ENCODE measurements around the gene FBXL16. TPM values are rescaled to one million over a fixed set of nuclear protein-coding genes. Genes with fewer than 3 reads are reported as not detected.

The FBXL16 gene
- polyA plus RNA-seq, 1 donor, result 3.8 TPM

DNA sequence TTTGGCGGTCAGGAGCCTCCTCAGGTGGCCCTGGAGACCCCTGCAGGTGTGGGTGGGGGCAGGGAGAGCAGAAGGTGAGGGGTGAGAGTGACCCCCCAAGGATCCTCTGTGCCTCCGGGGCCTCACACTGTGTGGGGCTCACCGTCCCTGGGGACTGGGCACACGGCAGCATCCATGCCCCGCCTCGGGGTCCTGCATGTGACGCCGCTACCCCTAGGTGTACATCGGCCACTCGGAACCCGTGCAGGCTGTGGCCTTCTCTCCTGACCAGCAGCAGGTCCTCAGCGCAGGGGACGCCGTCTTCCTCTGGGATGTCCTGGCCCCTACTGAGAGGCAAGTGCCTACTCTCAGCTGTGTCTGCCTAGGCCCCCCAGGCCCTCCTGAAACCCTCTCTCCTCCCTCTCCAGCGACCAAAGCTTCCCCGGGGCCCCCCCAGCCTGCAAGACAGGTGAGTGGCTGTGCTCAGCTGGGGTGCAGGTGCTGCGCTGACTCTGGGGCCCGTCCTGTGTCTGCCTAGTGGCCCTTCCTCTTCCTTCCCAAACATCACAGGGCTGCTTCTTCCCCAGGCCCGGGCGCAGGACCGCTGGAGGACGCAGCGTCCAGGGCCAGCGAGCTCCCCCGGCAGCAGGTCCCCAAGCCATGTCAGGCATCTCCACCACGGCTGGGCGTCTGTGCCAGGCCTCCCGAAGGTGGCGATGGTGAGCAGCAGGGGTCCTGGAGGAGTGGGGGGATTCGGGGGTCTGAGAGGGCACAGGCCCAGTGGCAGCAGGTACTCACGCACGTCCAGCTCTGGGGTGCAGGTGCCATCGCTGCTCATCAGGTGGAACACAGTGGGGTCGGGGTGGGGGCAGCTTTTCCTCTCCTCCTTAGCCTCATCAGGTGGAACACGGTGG lies 46.7 kb downstream of the FBXL16 start:
- WGBS (ENCODE audit: insufficient coverage, low lambda C conversion rate), result no CpG with 5 or more reads among the region's 35 CpGs
- Histone ChIP-seq H3K9me3 (ENCODE audit: control insufficient read depth, low read depth, low read length) (peaks cover 4% of the 10 kb centered on the region), H3K4me1 (ENCODE audit: control insufficient read depth, insufficient read depth, low read length) (peaks cover 8% of the 10 kb centered on the region), H3K27ac (ENCODE audit: low read length) (no peak overlapping the region), H3K27me3 (ENCODE audit: control insufficient read depth, insufficient read depth, low read length) (no peaks in the 10 kb centered on the region), H3K4me3 (ENCODE audit: low read length) (no peak overlapping the region), H3K36me3 (ENCODE audit: control insufficient read depth, insufficient read depth, low read length) (peaks cover 31% of the 10 kb centered on the region)
- no peak for DNase-seq

DNA sequence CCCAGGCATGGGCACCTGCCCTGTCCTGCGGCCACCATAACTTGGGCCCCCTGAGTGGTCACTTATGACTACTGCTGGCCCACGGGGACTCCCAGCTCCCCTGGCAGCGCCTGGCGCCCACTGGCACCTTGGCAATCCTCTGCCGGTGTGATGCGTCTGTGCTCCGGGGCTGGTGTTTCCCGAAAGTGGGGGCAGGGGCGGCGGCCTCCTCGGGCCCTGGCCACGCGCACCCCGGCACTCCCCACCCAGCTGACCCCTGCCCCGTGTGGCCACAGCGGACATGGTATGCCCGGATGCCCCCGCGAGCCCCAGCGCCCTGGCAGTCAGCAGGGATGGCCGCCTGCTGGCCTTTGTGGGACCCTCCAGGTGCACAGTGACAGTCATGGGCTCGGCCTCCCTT lies 48.1 kb downstream of the FBXL16 start:
- no peak overlapping the region for H3K27ac ChIP-seq (ENCODE audit: low read length)
- peaks cover 34% of the 10 kb centered on the region for H3K36me3 ChIP-seq (ENCODE audit: control insufficient read depth, insufficient read depth, low read length)
- peaks cover 8% of the 10 kb centered on the region for H3K4me1 ChIP-seq (ENCODE audit: control insufficient read depth, insufficient read depth, low read length)
- DNase-seq, result no peak
- H3K9me3 ChIP-seq (ENCODE audit: control insufficient read depth, low read depth, low read length), result peaks cover under 1% of the 10 kb centered on the region
- WGBS (ENCODE audit: insufficient coverage, low lambda C conversion rate), result no CpG with 5 or more reads among the region's 22 CpGs
- no peak overlapping the region for H3K4me3 ChIP-seq (ENCODE audit: low read length)
- H3K27me3 ChIP-seq (ENCODE audit: control insufficient read depth, insufficient read depth, low read length), result no peaks in the 10 kb centered on the region

DNA sequence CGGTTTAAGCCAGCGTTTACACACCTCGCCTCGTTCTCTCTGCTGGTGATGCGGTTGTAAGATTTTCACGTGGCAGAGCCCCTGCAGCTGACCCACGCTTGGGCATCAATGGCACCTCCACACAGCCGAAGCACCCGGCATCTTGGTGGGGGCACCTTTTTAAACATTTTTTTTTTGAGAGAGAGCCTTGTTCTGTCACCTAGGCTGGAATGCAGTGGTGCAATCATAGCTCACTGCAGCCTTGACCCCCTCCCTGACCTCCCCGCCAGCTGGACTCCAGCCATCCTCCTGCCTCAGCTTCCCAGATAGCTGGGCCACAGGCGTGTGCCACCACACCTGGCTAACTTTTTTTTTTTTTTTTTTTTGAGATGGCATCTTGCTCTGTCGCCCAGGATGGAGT lies 51.6 kb downstream of the FBXL16 start:
- WGBS (ENCODE audit: insufficient coverage, low lambda C conversion rate), result no CpG with 5 or more reads among the region's 12 CpGs
- Histone ChIP-seq H3K4me1 (ENCODE audit: control insufficient read depth, insufficient read depth, low read length) (peaks cover 6% of the 10 kb centered on the region), H3K27ac (ENCODE audit: low read length) (no peak overlapping the region), H3K27me3 (ENCODE audit: control insufficient read depth, insufficient read depth, low read length) (no peaks in the 10 kb centered on the region), H3K9me3 (ENCODE audit: control insufficient read depth, low read depth, low read length) (no peaks in the 10 kb centered on the region), H3K4me3 (ENCODE audit: low read length) (no peak overlapping the region), H3K36me3 (ENCODE audit: control insufficient read depth, insufficient read depth, low read length) (peaks cover 33% of the 10 kb centered on the region)
- no peak for DNase-seq

DNA sequence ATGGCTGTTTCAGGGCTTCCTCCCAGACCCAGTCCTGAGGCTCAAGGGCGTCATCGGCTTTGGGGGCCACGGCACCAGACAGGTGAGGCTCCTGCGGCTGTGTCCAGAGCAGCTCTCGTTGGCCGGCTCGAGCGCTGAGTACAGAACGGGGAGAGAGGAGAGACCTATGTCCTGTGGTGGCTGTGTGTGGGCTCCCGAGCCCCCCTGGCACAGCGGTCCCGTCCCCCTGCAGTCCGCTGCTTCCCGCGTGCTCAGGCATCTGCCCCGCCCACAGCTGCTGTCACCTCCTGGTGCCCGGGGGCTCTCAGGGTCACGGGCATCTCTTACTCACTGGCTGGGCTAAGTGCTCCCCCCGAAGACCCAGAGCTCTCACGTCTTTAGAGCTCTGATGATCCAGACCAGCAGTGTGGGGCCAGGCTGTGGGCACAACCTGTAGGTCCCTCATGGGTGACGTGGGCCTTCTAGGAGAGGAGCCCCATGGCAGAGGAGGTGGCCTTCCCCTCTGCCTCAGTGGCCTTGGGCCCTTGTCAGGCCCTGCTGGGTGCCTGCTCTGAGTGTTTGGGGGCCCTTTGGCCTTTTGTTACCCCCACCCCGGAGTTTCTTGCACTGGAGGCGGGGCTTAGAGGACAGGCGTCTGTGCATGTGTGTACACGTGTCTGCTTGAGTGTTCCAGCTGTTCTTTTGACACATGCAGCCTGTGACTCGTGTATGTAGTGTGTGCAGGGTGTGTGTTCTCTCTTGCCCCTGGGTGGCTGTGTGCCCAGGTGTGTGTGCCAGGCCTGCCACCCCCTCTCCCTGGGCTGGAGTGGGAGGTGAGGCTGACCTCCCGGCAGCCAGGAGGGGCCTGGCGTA lies 52.9 kb downstream of the FBXL16 start:
- Histone ChIP-seq H3K27ac (ENCODE audit: low read length) (no peak overlapping the region), H3K4me3 (ENCODE audit: low read length) (no peak overlapping the region), H3K4me1 (ENCODE audit: control insufficient read depth, insufficient read depth, low read length) (peaks cover 18% of the 10 kb centered on the region), H3K27me3 (ENCODE audit: control insufficient read depth, insufficient read depth, low read length) (no peaks in the 10 kb centered on the region), H3K9me3 (ENCODE audit: control insufficient read depth, low read depth, low read length) (peaks cover 5% of the 10 kb centered on the region), H3K36me3 (ENCODE audit: control insufficient read depth, insufficient read depth, low read length) (peaks cover 29% of the 10 kb centered on the region)
- no peak for DNase-seq
- no CpG with 5 or more reads among the region's 28 CpGs for WGBS (ENCODE audit: insufficient coverage, low lambda C conversion rate)

DNA sequence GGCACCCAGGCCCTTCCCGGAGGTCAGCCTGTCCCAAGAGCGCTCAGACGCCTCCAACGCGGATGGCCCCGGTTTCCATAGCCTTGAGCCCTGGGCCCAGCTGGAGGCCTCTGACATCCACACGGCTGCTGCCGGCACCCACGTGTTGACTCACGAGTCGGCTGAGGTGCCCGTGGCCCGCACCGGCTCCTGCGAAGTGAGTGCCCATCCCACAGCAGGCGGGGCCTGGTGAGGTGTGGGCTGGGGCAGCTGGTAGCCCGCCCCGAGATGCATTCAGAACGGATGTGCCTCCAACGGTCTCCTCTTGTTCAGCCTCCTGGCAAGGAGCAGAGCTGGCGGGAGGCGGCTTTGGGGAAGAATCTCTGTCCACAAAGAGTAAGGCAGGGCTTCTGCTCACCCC lies 53.8 kb downstream of the FBXL16 start:
- WGBS (ENCODE audit: insufficient coverage, low lambda C conversion rate), result no CpG with 5 or more reads among the region's 22 CpGs
- H3K9me3 ChIP-seq (ENCODE audit: control insufficient read depth, low read depth, low read length), result peaks cover 5% of the 10 kb centered on the region
- H3K4me3 ChIP-seq (ENCODE audit: low read length), result no peak overlapping the region

DNA sequence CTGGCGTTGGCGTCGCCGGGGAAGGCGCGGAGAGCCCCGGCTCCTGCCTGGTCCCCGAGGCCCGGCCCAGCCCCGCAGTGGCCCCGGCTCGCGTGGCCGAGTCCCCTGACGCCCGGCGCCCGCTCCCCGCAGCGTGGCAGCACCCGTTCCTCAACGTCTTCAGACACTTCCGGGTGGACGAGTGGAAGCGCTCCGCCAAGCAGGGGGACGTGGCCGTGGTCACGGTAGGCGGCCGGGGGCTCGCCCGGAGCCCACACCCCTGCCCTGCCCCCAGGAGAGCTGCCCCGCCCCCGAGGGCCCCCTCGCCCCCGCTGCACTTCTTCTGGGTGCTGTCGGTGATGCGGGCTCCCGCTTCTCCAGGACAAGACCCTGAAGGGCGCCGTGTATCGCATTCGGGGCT lies 56.0 kb downstream of the FBXL16 start:
- H3K4me1 ChIP-seq (ENCODE audit: control insufficient read depth, insufficient read depth, low read length), result peaks cover 46% of the 10 kb centered on the region
- H3K36me3 ChIP-seq (ENCODE audit: control insufficient read depth, insufficient read depth, low read length), result peaks cover 30% of the 10 kb centered on the region
- no peaks in the 10 kb centered on the region for H3K27me3 ChIP-seq (ENCODE audit: control insufficient read depth, insufficient read depth, low read length)
- H3K27ac ChIP-seq (ENCODE audit: low read length), result no peak overlapping the region
- peak overlapping the region; percentile 65 for H3K4me3 ChIP-seq (ENCODE audit: low read length)
- DNase-seq, result no peak
- WGBS (ENCODE audit: insufficient coverage, low lambda C conversion rate), result no CpG with 5 or more reads among the region's 44 CpGs
- H3K9me3 ChIP-seq (ENCODE audit: control insufficient read depth, low read depth, low read length), result peaks cover 5% of the 10 kb centered on the region

More for the DNA sequence above, 53.8 kb downstream of the FBXL16 start:
- H3K27me3 ChIP-seq (ENCODE audit: control insufficient read depth, insufficient read depth, low read length), result no peaks in the 10 kb centered on the region
- peaks cover 31% of the 10 kb centered on the region for H3K36me3 ChIP-seq (ENCODE audit: control insufficient read depth, insufficient read depth, low read length)
- peaks cover 26% of the 10 kb centered on the region for H3K4me1 ChIP-seq (ENCODE audit: control insufficient read depth, insufficient read depth, low read length)
- H3K27ac ChIP-seq (ENCODE audit: low read length), result no peak overlapping the region
- DNase-seq, result no peak

DNA sequence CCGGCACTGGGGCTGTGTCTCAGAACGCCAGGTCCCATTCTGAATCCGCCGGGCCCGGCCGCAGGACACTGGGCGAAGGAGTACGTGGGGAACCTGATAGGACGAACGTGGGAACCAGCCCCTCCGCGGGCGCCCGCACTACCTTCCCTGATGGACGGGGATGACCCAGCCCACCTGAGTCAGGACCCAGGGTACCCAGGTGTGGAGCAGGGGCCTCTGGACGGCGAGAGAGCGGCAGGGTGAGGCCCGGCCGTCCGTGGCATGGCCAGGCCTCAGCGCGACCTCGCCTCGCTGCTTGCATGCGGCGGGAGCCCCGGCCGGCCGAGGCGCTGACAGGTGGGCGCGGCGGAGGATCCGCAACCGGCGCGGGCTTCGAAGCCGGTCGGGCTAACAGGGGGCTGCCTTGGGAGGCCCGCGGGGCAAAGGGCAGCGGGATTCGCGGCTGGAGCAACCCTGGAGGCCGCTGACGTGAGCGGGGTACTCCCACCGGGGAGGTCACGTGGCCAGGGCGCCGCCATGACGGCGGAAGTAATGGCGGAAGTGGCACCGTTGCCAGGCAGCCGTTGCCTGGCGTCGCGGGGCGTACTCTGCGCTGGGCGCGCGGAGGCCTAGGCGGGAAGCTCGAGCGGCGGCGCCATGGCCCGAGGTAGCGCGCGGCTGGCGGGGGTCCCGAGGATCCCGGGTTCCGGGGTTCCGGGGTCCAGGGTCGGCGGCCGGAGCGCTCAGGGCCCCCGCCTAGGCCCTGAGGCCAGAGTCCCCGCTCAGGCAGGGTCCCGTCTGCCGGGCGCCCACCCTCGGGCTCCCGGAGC lies 56.6 kb downstream of the FBXL16 start, which contains the start of gene WDR90:
Gene WDR90, plus strand, starts transcription at position 585 of the 809 bp plus-strand sequence. Its CDS starts 52 bp downstream, at position 637.
- H3K27me3 ChIP-seq (ENCODE audit: control insufficient read depth, insufficient read depth, low read length), result no peaks in the 10 kb centered on the region
- H3K27ac ChIP-seq (ENCODE audit: low read length), result peak within 1 kb of the TSS; percentile 88
- peak within 1 kb of the TSS; percentile 65 for H3K4me3 ChIP-seq (ENCODE audit: low read length)
- H3K4me1 ChIP-seq (ENCODE audit: control insufficient read depth, insufficient read depth, low read length), result peaks cover 48% of the 10 kb centered on the region
- DNase-seq, result peak; percentile 95 to 97
- H3K36me3 ChIP-seq (ENCODE audit: control insufficient read depth, insufficient read depth, low read length), result peaks cover 31% of the 10 kb centered on the region
- WGBS (ENCODE audit: insufficient coverage, low lambda C conversion rate), result no CpG with 5 or more reads among the region's 91 CpGs
- H3K9me3 ChIP-seq (ENCODE audit: control insufficient read depth, low read depth, low read length), result peaks cover 5% of the 10 kb centered on the region

DNA sequence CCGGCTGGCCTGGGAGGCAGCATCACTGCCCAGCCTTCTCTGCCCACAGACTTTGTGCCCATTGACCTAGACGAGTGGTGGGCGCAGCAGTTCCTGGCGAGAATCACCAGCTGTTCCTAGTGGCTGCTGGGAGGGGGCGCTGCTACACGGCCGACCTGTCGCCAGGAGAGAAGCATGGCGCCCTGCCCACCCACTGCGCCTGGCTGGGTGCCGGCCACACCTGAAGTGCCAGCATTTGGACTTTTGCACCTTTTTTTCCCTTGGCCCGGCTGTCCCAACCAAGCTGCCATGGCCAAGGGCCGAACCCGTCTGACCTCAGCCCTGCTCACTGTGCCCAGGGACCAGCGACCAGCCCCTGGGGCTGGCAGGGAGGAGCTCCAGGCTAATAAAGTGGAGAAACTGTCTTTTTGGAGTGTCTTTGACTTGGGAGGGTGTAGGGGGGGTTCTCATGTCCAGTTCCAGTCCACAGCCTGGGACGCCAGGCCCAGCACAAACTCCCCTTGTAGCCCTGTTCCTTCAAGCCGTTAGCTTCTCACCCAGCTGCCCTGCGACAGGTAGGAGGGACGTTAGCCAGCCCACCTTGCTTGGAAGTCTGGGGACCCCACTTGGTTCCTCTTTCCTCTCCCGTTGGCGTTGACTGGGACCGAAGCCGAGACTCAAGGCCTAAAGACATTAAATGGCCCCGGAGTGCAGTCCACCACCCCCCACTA lies 57.4 kb downstream of the FBXL16 start:
- WGBS (ENCODE audit: insufficient coverage, low lambda C conversion rate), result no CpG with 5 or more reads among the region's 24 CpGs
- Histone ChIP-seq H3K4me3 (ENCODE audit: low read length) (peak overlapping the region; percentile 65), H3K36me3 (ENCODE audit: control insufficient read depth, insufficient read depth, low read length) (peaks cover 23% of the 10 kb centered on the region), H3K4me1 (ENCODE audit: control insufficient read depth, insufficient read depth, low read length) (peaks cover 51% of the 10 kb centered on the region), H3K27ac (ENCODE audit: low read length) (peak overlapping the region; percentile 88), H3K27me3 (ENCODE audit: control insufficient read depth, insufficient read depth, low read length) (no peaks in the 10 kb centered on the region), H3K9me3 (ENCODE audit: control insufficient read depth, low read depth, low read length) (peaks cover 5% of the 10 kb centered on the region)
- DNase-seq, result peak; percentile 42 to 48

DNA sequence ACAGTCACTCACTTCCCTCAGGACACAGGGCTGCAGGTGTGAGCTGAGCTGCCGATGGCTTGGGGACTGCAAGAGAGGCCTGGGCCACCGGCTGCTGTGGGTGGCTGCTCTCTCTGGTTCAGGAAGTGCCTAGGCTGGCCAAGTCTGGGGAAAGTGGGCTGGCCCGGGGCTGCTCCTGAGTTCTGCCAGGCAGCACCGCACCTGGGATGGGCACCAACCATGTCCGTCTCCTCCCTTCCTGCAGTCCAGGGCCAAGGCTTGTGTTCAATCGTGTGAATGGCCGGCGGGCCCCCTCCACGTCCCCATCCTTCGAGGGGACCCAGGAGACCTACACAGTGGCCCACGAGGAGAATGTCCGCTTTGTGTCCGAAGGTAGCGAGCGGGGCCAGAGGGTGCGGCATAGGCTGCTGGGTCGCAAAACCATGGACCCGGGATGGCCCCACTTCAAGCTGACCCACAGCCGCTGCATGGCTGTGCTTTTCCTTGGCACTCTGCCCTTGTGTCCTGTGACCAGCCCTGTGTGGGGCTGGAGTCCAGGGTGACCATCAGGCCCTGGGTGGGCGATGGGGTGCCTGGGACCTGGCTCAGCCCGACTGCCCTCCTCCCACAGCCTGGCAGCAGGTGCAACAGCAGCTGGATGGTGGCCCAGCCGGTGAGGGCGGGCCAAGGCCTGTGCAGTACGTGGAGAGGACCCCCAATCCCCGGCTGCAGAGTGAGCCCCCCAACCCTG lies 58.3 kb downstream of the FBXL16 start:
- Histone ChIP-seq H3K27ac (ENCODE audit: low read length) (peak overlapping the region; percentile 78), H3K4me1 (ENCODE audit: control insufficient read depth, insufficient read depth, low read length) (peaks cover 58% of the 10 kb centered on the region), H3K36me3 (ENCODE audit: control insufficient read depth, insufficient read depth, low read length) (peaks cover 18% of the 10 kb centered on the region), H3K4me3 (ENCODE audit: low read length) (no peak overlapping the region), H3K27me3 (ENCODE audit: control insufficient read depth, insufficient read depth, low read length) (no peaks in the 10 kb centered on the region), H3K9me3 (ENCODE audit: control insufficient read depth, low read depth, low read length) (peaks cover 5% of the 10 kb centered on the region)
- 80% methylated on average over 1 of the region's 25 CpGs for WGBS (ENCODE audit: insufficient coverage, low lambda C conversion rate)
- peak in 1 of 2 donors; percentile 34 for DNase-seq

Data from large intestine (tissue), 3 donors.